GM23338 (cell line): ENCODE data around the gene TLCD5. TPM values are rescaled to one million over a fixed set of nuclear protein-coding genes. Genes with fewer than 3 reads are reported as not detected.
A peak's percentile ranks its signal among the peaks of the same experiment; 100 is the strongest.

ENCODE experiments used
- ATAC-seq: fragments of 200-7000 bp; cut with Tn5 transposase; 3 replicates; pipeline ENCODE4 v1.9.1; 2020
- DNase-seq: peaks from one replicate; pipeline ENCODE4 v3.0.0-alpha.2; 2015; ENCODE audit warnings: low spot score
- H2AFZ ChIP-seq: fragments of 200-600 bp; sonication (generic); 2 replicates; pipeline ENCODE4 v1.8.0; 2016; ENCODE audit warnings: antibody characterized with exemption, mild to moderate bottlenecking, moderate library complexity
- H3F3A ChIP-seq: fragments of 200-600 bp; sonication (generic); replicated peaks from 2 replicates; pipeline ENCODE4 v1.8.0; 2017; ENCODE audit warnings: antibody characterized with exemption, mixed run types, low read depth
- H3K27ac ChIP-seq: fragments of 200-600 bp; sonication (generic); 2 replicates; pipeline ENCODE4 v1.6.1; 2016; ENCODE audit warnings: low read depth
- H3K27me3 ChIP-seq: fragments of 200-600 bp; sonication (generic); 2 replicates; pipeline ENCODE4 v1.8.0; 2016; ENCODE audit warnings: mild to moderate bottlenecking, mixed run types, moderate library complexity; ENCODE audit not compliant: insufficient read depth
- H3K36me3 ChIP-seq: fragments of 200-600 bp; sonication (generic); 2 replicates; pipeline ENCODE4 v1.8.0; 2016; ENCODE audit warnings: mild to moderate bottlenecking; ENCODE audit not compliant: insufficient read depth
- H3K4me1 ChIP-seq: fragments of 200-600 bp; sonication (generic); 2 replicates; pipeline ENCODE4 v1.8.0; 2016; ENCODE audit warnings: mild to moderate bottlenecking, moderate library complexity; ENCODE audit not compliant: insufficient read depth
- H3K4me2 ChIP-seq: fragments of 200-600 bp; sonication (generic); 2 replicates; pipeline ENCODE4 v1.7.1; 2017; ENCODE audit warnings: mixed run types
- H3K4me3 ChIP-seq: fragments of 200-600 bp; sonication (generic); 2 replicates; pipeline ENCODE4 v1.6.1; 2016; ENCODE audit warnings: mixed run types
- H3K79me2 ChIP-seq: fragments of 200-600 bp; sonication (generic); replicated peaks from 2 replicates; pipeline ENCODE4 v1.8.0; 2017; ENCODE audit warnings: mild to moderate bottlenecking; ENCODE audit not compliant: insufficient read depth
- H3K9me2 ChIP-seq: fragments of 200-600 bp; sonication (generic); 2 replicates; pipeline ENCODE4 v1.8.0; 2017; ENCODE audit not compliant: insufficient read depth
- H4K20me1 ChIP-seq: fragments of 200-600 bp; sonication (generic); replicated peaks from 2 replicates; pipeline ENCODE4 v1.8.0; 2017; ENCODE audit warnings: mild to moderate bottlenecking; ENCODE audit not compliant: insufficient read depth
- H3K27ac Mint-ChIP-seq: 2 replicates; pipeline ENCODE4 v1.8.0; 2020; ENCODE audit warnings: inconsistent platforms, mild to moderate bottlenecking, moderate library complexity, mixed read lengths
- H3K27me3 Mint-ChIP-seq: 3 replicates; pipeline ENCODE4 v1.8.0; 2022; ENCODE audit warnings: low read depth, mild to moderate bottlenecking, moderate library complexity, mixed read lengths, inconsistent platforms; ENCODE audit not compliant: insufficient read depth, poor library complexity
- H3K36me3 Mint-ChIP-seq: 3 replicates; pipeline ENCODE4 v1.8.0; 2021; ENCODE audit warnings: low read depth, mild to moderate bottlenecking, inconsistent platforms, moderate library complexity, mixed read lengths
- H3K4me1 Mint-ChIP-seq: 3 replicates; pipeline ENCODE4 v1.8.0; 2020; ENCODE audit warnings: mild to moderate bottlenecking, inconsistent platforms, mixed read lengths
- H3K4me3 Mint-ChIP-seq: 3 replicates; pipeline ENCODE4 v1.8.0; 2021; ENCODE audit warnings: moderate library complexity, mild to moderate bottlenecking, inconsistent platforms, mixed read lengths
- H3K9me3 Mint-ChIP-seq: 3 replicates; pipeline ENCODE4 v1.8.0; 2020; ENCODE audit warnings: moderate library complexity, mild to moderate bottlenecking, inconsistent platforms, mixed read lengths
- CREB1 ChIP-seq: fragments of 250-450 bp; sonication (Bioruptor Pico); IDR thresholded peaks from 2 replicates; pipeline ENCODE4 v1.5.0; 2020; ENCODE audit warnings: low read depth, mild to moderate bottlenecking, moderate library complexity
- EZH2 ChIP-seq: fragments of 200-600 bp; sonication (generic); IDR thresholded peaks from one replicate; pipeline ENCODE4 v1.8.0; 2017; ENCODE audit warnings: antibody characterized with exemption, mild to moderate bottlenecking, low read depth; ENCODE audit not compliant: unreplicated experiment
- EZH2phosphoT487 ChIP-seq: fragments of 200-600 bp; sonication (generic); IDR thresholded peaks from one replicate; pipeline ENCODE4 v1.8.1; 2018; ENCODE audit warnings: antibody characterized with exemption; ENCODE audit not compliant: unreplicated experiment
- JUNB ChIP-seq: IDR thresholded peaks from one replicate; pipeline ENCODE4 v1.6.1; 2016; ENCODE audit warnings: antibody characterized with exemption; ENCODE audit not compliant: unreplicated experiment
- NANOG ChIP-seq: IDR thresholded peaks from 2 replicates; pipeline ENCODE4 v1.6.1; 2016; ENCODE audit warnings: antibody characterized with exemption, borderline replicate concordance
- POLR2AphosphoS5 ChIP-seq: IDR thresholded peaks from 2 replicates; pipeline ENCODE4 v1.6.1; 2016; ENCODE audit warnings: antibody characterized with exemption, low read depth
- STAT1 ChIP-seq: IDR thresholded peaks from one replicate; pipeline ENCODE4 v1.6.1; 2016; ENCODE audit warnings: antibody characterized with exemption; ENCODE audit not compliant: unreplicated experiment
- ZNF114 ChIP-seq: fragments of 250-450 bp; sonication (Bioruptor Pico); IDR thresholded peaks from 2 replicates; pipeline ENCODE4 v1.5.0; 2020; ENCODE audit warnings: mild to moderate bottlenecking, moderate library complexity
- ZNF331 ChIP-seq: fragments of 250-450 bp; sonication (Bioruptor Pico); IDR thresholded peaks from 2 replicates; pipeline ENCODE4 v1.5.0; 2020; ENCODE audit warnings: low read depth, mild to moderate bottlenecking, moderate library complexity
- polyA plus RNA-seq: library from polyadenylated mRNA; unstranded; fragments of >200 nt; fragmentation: Nextera tagmentation; extraction: Ambion mirVana; gene quantifications from 2 replicates; pipeline ENCODE4 v1.2.1, GENCODE V29; 2016
- total RNA-seq: library from RNA; depleted of rRNA; stranded (reverse); fragments of >200 nt; shearing (Covaris generic); gene quantifications from 2 replicates; pipeline ENCODE4 v1.2.3, GENCODE V29; 2014
- TF ChIP-seq, protein P1 (sequence below), 2 experiments: fragments of 200-600 bp in 1 of 2; sonication (generic) in 1 of 2; conservative IDR thresholded peaks; 2 replicates each; pipeline versions ENCODE4 v1.5.1 to v1.6.1; 2016 to 2017; ENCODE audit warnings: antibody characterized with exemption in 2 of 2, low read depth in 2 of 2, mild to moderate bottlenecking in 2 of 2, moderate library complexity in 1 of 2
- TF ChIP-seq, protein P2 (sequence below): fragments of 250-450 bp; sonication (Bioruptor Pico); IDR thresholded peaks from 2 replicates; pipeline ENCODE4 v1.5.0; 2020; ENCODE audit warnings: mild to moderate bottlenecking, moderate library complexity

The TLCD5 gene
- total and polyA plus RNA-seq, 2 experiments from 2014 or later: 5.2 to 10.0 TPM

DNA sequence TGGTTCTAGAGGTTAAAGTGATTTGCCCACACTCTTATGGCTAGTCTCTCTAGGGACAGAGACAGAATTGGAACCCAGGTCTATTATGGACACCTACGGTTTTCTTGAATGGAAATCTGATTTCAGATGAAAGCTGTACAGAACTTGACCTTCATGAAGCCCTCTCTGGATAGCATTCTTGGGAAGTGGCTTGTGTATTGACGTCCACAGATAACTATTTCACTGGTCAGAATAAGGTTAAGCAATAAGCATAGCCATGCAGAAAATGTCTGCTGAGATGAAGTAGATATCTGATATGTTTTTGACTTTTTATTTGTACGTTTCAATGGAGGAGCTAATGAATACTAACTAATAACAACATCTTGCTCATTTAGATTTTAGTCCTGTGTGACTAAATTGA lies 1.1 kb downstream of the TLCD5 start:
- H4K20me1 ChIP-seq: peaks cover 3% of the 10 kb centered on the region; the same call in 1 of the 2 replicates
- H3K4me1 Mint-ChIP-seq: peaks cover 12% of the 10 kb centered on the region
- H3K27me3 ChIP-seq: peaks cover 24% of the 10 kb centered on the region; the same call in 1 of the 2 replicates
- peaks cover 7% of the 10 kb centered on the region; the same call in 1 of the 2 replicates for H3K79me2 ChIP-seq
- TF ChIP-seq, protein P1, sequence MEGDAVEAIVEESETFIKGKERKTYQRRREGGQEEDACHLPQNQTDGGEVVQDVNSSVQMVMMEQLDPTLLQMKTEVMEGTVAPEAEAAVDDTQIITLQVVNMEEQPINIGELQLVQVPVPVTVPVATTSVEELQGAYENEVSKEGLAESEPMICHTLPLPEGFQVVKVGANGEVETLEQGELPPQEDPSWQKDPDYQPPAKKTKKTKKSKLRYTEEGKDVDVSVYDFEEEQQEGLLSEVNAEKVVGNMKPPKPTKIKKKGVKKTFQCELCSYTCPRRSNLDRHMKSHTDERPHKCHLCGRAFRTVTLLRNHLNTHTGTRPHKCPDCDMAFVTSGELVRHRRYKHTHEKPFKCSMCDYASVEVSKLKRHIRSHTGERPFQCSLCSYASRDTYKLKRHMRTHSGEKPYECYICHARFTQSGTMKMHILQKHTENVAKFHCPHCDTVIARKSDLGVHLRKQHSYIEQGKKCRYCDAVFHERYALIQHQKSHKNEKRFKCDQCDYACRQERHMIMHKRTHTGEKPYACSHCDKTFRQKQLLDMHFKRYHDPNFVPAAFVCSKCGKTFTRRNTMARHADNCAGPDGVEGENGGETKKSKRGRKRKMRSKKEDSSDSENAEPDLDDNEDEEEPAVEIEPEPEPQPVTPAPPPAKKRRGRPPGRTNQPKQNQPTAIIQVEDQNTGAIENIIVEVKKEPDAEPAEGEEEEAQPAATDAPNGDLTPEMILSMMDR (conservative IDR thresholded peaks at IDR 0.05; ENCODE audit: low read depth in 2 of 2): no peak
- TF ChIP-seq NANOG (no peak), ZNF114 (CRISPR knock-in tag) (no peak), JUNB (no peak), CREB1 (CRISPR knock-in tag) (no peak), EZH2phosphoT487 (no peak), ZNF331 (CRISPR knock-in tag) (no peak)
- ATAC-seq (no peak), DNase-seq (no peak)
- H3K27ac Mint-ChIP-seq: no peak overlapping the region
- peaks cover 7% of the 10 kb centered on the region for H3K4me1 ChIP-seq
- peaks cover 10% of the 10 kb centered on the region; the same call in 1 of the 2 replicates for H3F3A ChIP-seq
- H3K27ac ChIP-seq: no peak overlapping the region
- peak overlapping the region; percentile 85 for H3K4me3 Mint-ChIP-seq
- no peaks in the 10 kb centered on the region for H3K9me3 Mint-ChIP-seq
- no peak overlapping the region for H2AFZ ChIP-seq
- H3K27me3 Mint-ChIP-seq: peaks cover 5% of the 10 kb centered on the region
- peak overlapping the region; percentile 90 for H3K4me3 ChIP-seq
- peaks cover 8% of the 10 kb centered on the region; the same call in 2 of the 3 replicates for H3K36me3 Mint-ChIP-seq
- H3K9me2 ChIP-seq: no peaks in the 10 kb centered on the region
- H3K4me2 ChIP-seq: peak overlapping the region; percentile 94
- no peaks in the 10 kb centered on the region for H3K36me3 ChIP-seq

DNA sequence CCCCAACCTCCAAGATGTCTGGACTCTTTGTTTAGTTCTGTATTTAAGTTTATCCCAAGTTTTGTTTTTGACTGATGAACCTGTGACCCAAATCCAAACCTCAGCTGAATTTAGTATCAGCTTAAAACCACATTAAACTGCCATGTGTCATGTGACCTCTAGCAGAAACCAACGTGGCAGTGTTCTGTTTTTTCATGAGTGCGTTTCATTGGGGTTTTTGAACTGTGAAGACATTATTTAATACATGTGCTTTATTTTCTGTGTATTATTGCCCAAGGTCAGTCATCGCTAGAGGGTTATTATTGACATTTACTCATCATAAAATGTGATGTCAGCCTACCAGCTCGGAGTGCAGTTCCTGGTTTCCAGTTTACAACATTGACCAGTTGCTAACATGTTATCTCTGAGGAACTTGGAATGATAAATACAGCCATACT lies 1.8 kb downstream of the TLCD5 start:
- Mint-ChIP-seq H3K4me1 (peaks cover 12% of the 10 kb centered on the region), H3K27ac (no peak overlapping the region), H3K27me3 (peaks cover 5% of the 10 kb centered on the region), H3K9me3 (no peaks in the 10 kb centered on the region), H3K4me3 (peak overlapping the region; percentile 85), H3K36me3 (peaks cover 8% of the 10 kb centered on the region; the same call in 2 of the 3 replicates)
- H3K4me2 ChIP-seq: no peak overlapping the region; the same call in 1 of the 2 replicates
- H3K79me2 ChIP-seq: peaks cover 7% of the 10 kb centered on the region; the same call in 1 of the 2 replicates
- no peaks in the 10 kb centered on the region for H3K36me3 ChIP-seq
- no peak for ATAC-seq
- no peak overlapping the region for H2AFZ ChIP-seq
- peaks cover 24% of the 10 kb centered on the region; the same call in 1 of the 2 replicates for H3K27me3 ChIP-seq
- no peaks in the 10 kb centered on the region for H3K9me2 ChIP-seq
- H3F3A ChIP-seq: peaks cover 10% of the 10 kb centered on the region; the same call in 1 of the 2 replicates
- no peak overlapping the region for H3K4me3 ChIP-seq
- DNase-seq: no peak
- H4K20me1 ChIP-seq: peaks cover 3% of the 10 kb centered on the region; the same call in 1 of the 2 replicates
- H3K27ac ChIP-seq: no peak overlapping the region
- peaks cover 7% of the 10 kb centered on the region for H3K4me1 ChIP-seq
- no peak for TF ChIP-seq NANOG
- TF ChIP-seq JUNB: no peak
- no peak for TF ChIP-seq EZH2
- TF ChIP-seq, protein P1 (conservative IDR thresholded peaks at IDR 0.05; ENCODE audit: low read depth in 2 of 2): no peak
- TF ChIP-seq, protein P2, sequence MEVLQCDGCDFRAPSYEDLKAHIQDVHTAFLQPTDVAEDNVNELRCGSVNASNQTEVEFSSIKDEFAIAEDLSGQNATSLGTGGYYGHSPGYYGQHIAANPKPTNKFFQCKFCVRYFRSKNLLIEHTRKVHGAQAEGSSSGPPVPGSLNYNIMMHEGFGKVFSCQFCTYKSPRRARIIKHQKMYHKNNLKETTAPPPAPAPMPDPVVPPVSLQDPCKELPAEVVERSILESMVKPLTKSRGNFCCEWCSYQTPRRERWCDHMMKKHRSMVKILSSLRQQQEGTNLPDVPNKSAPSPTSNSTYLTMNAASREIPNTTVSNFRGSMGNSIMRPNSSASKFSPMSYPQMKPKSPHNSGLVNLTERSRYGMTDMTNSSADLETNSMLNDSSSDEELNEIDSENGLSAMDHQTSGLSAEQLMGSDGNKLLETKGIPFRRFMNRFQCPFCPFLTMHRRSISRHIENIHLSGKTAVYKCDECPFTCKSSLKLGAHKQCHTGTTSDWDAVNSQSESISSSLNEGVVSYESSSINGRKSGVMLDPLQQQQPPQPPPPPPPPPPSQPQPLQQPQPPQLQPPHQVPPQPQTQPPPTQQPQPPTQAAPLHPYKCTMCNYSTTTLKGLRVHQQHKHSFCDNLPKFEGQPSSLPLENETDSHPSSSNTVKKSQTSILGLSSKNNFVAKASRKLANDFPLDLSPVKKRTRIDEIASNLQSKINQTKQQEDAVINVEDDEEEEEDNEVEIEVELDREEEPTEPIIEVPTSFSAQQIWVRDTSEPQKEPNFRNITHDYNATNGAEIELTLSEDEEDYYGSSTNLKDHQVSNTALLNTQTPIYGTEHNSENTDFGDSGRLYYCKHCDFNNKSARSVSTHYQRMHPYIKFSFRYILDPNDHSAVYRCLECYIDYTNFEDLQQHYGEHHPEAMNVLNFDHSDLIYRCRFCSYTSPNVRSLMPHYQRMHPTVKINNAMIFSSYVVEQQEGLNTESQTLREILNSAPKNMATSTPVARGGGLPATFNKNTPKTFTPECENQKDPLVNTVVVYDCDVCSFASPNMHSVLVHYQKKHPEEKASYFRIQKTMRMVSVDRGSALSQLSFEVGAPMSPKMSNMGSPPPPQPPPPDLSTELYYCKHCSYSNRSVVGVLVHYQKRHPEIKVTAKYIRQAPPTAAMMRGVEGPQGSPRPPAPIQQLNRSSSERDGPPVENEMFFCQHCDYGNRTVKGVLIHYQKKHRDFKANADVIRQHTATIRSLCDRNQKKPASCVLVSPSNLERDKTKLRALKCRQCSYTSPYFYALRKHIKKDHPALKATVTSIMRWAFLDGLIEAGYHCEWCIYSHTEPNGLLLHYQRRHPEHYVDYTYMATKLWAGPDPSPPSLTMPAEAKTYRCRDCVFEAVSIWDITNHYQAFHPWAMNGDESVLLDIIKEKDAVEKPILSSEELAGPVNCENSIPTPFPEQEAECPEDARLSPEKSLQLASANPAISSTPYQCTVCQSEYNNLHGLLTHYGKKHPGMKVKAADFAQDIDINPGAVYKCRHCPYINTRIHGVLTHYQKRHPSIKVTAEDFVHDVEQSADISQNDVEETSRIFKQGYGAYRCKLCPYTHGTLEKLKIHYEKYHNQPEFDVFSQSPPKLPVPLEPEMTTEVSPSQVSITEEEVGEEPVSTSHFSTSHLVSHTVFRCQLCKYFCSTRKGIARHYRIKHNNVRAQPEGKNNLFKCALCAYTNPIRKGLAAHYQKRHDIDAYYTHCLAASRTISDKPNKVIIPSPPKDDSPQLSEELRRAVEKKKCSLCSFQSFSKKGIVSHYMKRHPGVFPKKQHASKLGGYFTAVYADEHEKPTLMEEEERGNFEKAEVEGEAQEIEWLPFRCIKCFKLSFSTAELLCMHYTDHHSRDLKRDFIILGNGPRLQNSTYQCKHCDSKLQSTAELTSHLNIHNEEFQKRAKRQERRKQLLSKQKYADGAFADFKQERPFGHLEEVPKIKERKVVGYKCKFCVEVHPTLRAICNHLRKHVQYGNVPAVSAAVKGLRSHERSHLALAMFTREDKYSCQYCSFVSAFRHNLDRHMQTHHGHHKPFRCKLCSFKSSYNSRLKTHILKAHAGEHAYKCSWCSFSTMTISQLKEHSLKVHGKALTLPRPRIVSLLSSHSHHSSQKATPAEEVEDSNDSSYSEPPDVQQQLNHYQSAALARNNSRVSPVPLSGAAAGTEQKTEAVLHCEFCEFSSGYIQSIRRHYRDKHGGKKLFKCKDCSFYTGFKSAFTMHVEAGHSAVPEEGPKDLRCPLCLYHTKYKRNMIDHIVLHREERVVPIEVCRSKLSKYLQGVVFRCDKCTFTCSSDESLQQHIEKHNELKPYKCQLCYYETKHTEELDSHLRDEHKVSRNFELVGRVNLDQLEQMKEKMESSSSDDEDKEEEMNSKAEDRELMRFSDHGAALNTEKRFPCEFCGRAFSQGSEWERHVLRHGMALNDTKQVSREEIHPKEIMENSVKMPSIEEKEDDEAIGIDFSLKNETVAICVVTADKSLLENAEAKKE (CRISPR knock-in tag): no peak
- TF ChIP-seq STAT1: no peak
- no peak for TF ChIP-seq ZNF331 (CRISPR knock-in tag)
- TF ChIP-seq POLR2AphosphoS5: no peak
- no peak for TF ChIP-seq ZNF114 (CRISPR knock-in tag)
- TF ChIP-seq CREB1 (CRISPR knock-in tag): no peak
